Activated CD4-positive, alpha-beta T cell treated with anti-CD3 and anti-CD28 coated beads for 4 hours (primary cell): Measurements from ENCODE around the gene POLDIP3.
"Not testable (repeated sequence)": the region's sequence is repeated elsewhere in the genome, so short reads cannot be mapped to it uniquely, and the experiment has no call there.

ENCODE experiments used
- DNase-seq, 2 donors: peaks; one replicate each; pipeline ENCODE4 v3.0.0-alpha.2; 2020

POLDIP3 gene

DNA sequence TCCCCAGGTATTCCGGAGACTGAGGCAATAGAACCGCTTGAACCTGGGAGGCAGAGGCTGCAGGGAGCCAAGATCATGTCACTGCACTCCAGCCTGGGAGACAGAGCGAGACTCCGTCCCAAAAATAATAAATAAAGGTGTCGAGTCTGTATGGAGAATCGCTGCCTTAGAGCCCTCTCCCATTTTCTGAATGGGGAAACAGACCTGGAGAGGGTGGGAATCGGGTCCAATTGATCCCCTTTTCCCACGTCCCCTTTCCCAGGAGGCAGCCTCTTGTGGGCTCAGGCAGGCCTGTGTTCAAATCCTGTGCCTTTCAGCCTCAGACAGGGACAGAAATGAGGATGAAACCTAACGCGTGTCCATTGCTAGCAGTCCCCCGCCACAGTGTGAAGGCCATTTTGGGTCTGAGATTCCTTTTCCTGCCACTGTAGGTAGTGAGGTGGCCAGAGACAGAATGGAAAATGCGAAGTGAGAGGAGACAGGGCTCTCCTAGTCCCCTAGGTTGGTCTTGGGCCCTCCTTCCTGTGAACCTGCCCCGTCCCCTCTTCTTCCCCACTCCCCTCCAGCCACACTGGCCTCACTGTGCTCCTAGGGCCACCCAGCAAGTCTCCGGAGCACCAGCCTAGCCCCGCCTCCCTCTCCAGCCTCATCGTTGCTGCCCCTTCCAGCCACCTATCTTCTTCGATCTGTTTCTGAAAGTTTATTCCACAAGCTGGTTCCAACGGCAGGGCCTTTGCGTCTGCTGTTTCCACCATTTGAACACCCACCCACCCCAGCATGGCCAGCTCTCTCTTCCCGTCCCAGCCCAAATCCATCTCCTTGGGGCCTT, 2.7 kb upstream of the POLDIP3 start:
- DNase-seq = no peak

DNA sequence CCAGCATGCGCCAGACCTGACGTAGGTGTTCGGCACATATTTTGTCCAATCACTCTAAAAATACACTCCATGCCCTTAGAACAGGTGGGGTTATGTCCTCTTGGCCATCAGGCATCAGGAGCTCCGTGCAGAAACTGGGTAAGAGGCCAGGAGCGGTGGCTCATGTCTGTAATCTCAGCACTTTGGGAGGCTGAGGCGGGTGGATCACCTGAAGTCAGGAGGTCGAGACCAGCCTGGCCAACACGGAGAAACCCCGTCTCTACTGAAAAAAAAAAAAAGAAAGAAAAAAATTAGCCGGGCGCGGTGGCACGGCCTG, 1.1 kb upstream of the POLDIP3 start:
- not testable (repeated sequence) for DNase-seq

DNA sequence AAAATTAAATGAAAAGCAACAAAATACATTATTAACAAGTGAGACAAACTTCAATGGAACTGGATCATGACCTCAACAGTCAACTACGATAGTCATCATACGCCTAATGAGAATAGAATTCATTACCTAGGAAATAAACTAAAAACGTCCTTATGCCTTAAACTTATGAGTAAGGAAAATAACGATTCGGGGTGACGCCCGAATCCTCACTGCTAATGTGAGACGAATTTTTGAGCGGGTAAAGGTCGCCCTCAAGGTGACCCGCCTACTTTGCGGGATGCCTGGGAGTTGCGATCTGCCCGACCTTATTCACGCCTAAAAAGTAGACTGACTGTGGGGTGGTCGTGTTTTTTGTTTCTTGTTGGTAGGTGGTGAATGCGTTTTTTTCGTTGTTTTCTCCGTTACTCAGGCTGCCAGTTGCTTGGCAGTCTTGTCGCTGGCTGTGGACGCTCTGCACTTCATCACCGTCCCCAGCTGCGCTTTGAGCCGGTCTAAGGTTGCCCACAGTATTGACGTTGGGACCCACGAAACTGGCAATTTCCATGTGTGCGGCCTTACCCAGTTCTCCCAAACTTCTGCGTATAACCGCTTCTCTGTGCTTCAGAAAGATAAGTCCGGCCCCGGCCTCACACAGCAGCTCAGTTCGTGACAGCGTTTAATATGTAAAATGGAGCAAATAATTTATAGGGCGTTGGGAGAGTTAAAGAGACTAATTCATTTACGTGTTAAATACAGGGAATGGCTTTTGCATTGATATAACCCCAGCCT, 593 bp upstream of the POLDIP3 start:
- peak; percentile 77 to 84 for DNase-seq

DNA sequence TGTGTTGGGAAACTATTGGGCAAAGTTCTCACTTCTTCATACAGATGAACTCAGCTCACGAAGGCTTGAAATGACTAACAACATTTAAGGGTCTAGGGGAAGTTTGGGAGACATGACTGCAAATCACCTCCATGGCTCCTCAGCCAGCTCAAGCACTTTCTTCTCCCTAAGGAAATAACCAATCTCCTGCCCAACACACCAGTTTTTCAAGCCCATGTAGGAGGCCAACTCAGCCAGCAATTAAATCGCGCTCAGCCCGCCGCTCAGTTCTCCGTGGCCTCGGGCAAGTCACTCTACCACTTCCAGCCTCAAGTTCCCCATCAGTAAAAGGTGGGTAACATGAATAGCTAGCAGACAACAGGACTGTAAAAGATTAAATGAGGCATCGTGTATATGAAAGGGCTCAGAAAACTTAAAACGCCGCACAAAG, 796 bp downstream of the POLDIP3 start:
- DNase-seq = peak in 1 of 2 donors; percentile 18

DNA sequence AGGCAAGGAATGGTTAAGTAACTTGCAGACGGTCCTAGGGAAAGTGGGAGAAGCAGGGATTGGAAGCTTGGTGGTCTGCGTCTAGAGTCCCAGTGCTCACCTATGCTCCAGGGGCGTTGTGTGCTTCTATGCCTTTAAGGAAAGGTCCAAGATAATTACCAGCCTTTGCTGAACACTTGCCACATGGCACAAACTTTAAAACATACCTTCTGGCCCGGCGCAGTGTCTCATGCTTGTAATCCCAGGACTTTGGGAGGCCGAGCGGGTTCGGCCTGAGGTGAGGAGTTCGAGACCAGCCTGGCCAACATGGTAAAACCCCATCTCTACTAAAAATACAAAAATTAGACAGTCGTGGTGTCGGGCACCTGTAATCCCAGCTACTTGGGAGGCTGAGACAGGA, 2.3 kb downstream of the POLDIP3 start:
- no peak for DNase-seq

DNA sequence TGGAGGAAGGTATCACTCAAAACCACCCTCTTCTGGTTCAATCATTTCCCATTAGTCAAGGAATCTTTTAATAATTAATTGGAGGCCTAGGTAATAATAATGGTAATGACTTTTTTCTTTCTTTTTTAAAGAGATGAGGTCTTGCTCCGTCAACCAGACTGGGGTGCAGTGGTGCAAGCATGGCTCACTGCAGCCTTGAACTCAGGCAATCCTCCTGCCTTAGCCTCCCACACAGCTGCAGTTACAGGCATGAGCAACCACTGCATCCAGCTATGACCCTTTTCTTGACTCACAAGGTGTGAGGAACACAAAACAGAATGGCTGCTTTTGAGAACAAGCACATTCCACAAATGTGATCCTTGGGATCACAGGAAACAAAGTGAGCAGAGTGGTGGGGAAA, 3.6 kb downstream of the POLDIP3 start:
- no peak for DNase-seq

DNA sequence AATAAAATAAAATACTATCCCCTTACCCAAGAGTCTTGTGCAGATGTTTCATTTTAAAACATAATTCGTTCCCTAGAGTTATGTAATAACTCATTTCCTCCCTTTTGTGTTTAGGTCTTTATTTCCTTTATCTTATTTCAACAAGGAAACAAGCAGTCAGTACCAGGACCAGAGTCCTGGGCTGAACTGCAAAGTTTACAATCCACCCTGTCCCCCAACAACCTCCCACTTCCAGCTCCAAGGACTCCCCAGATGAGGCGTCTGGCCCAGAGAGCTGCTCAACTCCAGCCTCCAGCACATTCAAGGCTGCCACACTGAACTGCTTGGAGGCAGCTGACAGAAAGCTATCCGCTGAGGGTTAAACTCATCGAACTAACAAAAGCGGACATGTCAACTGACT, 4.5 kb downstream of the POLDIP3 start:
- DNase-seq = no peak

DNA sequence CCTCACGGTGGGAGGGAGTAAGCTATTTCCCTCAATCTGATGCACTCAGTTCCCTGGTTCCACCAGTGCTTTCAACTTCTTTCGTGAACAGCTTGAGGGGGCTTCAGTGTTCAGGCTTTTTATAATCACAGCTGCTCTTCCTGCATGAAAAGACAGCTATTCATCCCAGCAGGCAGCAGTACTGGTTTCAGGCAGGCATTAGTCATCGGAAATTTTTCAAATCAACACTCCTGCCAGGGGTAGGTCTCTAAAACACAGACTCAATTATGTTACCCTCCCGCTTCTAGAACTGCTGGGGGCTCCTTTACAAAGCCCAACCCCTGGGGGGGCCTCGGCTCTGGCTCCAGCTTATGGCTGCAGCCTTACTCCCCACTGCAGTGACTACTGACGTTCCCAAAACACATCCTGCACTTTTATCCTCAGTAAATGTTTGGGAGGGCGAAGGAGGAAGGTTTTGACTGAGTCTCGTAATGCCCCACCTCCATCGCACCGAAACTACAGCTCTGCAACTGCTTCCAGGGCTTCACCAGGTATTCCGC, 5.8 kb downstream of the POLDIP3 start:
- no peak for DNase-seq

DNA sequence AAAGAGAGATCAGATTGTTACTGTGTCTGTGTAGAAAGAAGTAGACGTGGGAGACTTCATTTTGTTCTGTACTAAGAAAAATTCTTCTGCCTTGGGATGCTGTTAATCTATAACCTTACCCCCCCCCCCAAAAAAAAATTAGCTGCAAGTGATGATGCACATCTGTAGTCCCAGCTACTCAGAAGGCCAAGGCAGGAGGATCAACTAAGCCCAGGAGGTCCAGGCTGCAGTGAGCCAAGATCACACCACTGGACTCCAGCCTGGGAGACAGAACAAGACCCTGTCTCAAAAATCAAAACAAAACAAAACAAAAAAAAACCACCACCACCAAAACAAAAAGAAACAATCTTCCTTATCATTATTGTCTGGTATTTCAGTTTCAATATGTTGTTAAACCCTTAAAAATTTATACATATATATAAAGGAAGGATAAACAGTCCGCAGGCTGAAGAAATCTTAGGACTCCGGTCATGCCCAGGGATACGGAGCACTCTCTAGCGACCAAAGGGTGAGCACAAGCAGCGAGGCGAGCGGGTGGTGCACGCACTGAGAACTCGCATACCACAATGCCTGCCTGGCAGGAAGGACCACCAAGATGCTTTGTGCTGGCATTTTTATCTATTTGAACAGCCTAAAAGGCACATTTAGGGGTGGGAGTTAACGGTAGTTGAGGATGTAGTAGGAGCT, 6.4 kb downstream of the POLDIP3 start:
- DNase-seq = no peak

DNA sequence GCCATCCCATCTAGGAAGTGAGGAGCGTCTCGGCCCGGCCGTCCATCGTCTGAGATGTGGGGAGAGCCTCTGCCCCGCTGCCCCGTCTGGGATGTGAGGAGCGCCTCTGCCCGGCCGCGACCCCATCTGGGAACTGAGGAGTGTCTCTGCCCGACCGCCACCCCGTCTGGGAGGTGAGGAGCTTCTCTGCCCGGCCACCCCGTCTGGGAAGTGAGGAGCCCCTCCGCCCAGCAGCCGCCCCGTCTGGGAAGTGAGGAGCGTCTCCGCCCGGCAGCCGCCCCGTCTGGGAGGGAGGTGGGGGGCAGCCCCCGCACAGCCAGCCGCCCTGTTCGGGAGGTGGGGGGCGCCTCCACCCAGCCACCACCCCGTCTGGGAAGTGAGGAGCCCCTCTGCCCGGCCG, 7.0 kb downstream of the POLDIP3 start:
- DNase-seq = not testable (repeated sequence)

DNA sequence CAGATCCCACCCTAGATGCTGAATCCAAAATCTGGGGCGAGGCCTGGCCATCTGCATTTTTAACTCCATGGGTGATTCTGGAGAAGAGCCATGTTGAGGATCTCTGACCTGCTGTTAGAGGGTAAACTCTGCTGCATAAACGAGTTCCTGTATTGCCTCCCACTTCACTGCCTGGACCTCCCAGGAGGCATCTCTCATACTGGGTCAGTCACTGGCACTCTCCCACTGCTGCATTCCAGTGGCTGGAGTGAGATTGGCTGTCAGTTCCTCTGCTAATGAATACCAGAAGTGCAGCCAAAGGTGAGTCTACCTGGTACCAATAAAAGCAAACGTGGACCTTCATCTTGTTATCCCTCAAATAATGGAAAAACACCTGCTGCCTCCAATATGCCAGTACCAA, 10.3 kb downstream of the POLDIP3 start:
- DNase-seq = no peak

DNA sequence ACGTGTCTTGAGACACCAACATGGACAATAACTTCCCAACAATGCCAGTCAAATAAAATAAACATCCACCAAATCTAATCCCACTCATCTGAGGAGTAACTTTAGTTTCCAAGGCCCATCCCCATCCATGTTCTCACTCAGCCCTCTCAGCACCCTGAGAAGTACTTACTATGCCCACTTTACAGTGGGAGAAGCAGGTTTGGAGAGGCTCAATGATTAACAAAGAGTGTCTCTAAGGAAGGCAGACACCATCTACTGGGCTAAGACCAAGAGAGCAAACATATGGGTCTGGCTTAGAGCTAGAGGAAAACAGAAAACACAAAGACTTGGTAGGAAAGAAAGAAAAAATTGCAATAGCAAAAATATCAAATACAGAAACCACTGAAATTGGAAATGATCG, 11.3 kb downstream of the POLDIP3 start:
- DNase-seq = no peak

DNA sequence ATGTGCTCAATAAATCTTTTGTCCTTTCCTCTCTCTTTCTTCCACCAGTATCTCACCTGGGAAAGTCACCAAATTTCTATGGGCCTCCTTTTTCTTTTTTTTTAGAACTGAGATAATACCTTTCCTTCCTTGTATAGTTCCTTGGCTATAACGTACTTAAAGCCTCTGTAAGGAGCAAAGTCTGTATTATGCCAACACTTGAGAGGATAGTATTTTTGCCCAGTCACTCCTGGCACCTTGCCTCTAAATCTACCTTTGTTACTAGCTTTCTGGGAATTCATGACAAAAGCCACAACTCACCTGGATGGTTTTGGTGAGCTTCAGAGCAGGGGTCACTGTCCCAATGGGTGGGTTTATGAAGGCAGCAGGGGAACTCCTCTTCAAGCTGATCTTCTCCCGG, 12.2 kb downstream of the POLDIP3 start:
- no peak for DNase-seq

DNA sequence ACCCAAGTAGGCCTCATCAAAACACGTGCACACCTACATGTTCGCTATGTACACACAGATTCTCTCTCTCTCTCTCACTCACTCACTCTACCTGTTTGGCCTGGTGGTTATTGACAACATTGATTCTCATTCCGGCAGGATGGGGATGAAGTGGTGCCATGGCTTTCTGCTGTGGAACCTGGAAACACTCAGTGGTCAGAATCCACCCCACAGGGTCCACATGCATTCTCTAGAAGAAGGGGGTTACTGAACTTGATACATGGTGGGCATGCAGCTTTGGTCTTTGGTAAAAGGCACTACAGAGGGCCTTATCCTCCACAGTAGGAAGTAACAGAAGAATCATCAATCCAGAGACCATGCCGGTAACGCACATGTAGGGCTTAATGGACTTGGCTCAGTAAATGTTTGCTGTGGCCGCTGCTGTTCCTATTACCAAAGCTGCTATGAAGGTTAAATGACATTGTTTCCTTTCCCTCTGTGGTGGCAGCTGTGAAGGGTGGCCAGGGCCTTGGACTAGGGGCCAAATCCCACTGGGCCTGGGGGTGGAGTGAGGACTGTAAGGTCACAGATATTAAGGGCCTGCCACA, 12.7 kb downstream of the POLDIP3 start:
- no peak for DNase-seq

DNA sequence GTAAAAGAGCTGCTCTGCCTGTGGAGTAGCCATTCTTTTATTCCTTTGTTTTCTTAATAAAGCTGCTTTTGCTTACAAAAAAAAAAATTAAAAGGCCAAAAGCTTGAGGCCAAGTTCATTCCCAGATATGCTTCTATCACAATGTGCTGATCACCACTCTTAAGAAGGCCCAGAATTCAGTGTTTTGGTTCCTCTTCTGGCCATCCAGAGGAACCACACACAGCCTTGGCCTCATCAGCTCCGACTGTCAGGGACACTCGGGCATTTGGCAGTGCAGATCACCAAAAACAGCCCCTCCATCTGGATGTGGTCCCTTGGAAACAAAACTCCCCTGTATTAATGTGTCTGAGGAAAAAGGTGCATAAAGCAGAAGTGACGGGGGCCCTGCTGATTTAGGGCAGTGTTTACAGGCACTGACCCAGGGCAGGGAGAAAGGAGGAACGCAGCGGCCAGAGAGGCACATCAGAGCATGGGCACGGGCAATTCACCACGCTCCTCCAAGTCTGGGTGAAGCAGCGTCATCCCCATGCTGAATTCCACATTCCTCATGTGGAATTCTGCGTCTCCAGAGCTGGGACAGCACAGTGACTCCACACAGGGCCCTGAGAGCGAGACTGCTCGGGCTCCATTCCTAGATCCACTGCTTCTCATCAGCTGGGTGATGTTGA, 17.7 kb downstream of the POLDIP3 start:
- DNase-seq = no peak

DNA sequence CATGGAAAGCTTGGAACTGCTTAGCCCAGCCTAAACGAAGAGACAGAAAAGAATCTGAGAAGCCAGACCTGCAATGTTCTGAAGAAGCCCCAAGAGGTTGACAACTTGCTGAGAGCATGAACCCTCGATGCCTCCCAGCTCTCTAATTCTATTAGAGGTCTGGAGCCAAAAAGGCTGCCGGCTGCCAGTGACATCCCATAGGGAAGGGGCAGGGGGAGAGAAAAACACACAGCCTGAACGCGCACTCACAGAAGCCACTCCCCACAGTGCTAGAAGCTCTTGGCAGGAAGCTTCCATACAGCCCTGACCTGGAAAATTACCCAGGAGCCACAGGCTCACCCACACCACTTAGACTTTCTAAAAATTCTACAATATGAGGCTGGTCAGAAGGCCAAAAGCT, 18.3 kb downstream of the POLDIP3 start:
- no peak for DNase-seq

DNA sequence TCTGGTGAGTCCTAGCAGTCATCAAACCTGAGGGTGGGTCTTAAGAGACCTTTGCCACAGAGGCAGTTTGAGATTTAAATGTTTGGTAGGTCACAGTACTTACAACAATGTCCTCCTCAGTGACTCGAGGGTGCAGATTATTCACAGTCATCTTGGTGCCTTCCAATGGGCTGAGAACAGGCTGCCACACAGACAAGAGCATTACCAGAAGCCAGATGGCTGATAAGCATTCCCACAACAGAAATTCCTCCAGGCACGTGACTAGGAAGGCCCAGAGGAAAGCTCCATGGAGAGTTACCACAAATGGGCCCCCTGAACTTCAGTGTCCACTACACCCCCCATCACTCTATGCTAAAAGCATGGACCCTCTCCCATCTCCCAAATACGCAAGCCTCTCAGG, 19.2 kb downstream of the POLDIP3 start:
- DNase-seq = no peak

DNA sequence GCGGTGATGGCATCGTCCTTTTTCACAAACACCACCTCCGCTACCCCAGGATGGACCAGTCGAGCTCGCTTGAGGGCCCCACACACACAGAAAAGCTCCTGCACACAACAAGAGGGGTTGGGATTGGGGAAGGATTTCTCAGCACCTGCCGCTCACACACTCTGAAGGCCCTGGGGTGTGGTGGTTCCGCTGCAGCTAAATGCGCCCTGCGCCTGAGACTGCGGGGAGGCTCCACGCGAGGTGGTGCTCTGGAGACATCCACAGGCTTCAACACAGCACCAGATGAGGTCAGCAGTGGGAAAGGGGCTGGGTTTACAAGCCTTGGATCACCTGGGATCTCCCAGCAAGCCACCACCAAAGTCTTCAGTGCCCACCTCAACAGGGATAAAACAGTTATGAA, 22.7 kb downstream of the POLDIP3 start:
- no peak for DNase-seq

DNA sequence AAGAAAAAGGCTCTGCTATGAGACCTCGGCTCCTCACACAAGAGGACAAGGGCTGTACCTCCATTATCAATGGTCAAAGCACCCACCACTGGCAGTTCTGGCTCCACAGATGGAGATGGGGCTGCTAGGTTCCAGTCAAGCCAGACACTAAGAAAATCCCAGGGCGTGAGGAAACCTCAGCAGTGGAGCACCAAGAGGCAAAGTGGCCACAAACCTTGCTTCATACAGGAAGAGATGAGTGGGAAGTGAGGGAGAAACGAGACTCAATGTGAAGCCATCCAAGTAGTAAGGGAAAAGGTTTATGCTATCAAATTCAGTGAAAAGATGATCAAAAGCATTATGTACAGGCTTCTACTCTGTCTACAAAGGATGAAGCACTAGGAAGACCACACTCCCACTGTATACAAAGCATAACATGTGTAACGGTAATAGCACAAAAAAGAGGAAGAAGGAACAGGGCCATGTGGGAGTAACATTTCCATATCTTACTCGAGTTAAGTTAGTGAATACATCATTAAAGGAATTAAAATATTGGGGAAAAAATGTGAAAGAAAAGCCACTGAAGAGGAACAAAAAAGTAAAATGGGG, 27.0 kb downstream of the POLDIP3 start:
- no peak for DNase-seq

DNA sequence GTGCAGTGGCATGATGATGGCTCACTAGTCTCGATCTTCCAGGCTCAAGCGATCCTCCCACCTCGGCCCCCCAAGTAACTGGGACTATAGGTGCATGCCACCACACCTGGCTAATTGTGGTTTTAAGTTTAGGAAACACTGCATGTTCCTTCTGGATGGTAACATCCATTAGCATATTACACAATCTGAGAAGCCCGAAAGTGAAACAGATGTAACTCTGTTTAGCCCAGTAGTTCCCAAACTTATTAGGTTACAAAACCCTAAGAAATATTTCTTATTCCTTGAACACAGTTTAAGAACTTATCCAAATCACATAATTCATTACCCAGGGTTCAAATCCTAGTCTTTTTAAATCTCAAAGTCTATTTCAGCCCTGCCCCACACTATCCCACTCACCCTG, 28.3 kb downstream of the POLDIP3 start:
- no peak for DNase-seq

DNA sequence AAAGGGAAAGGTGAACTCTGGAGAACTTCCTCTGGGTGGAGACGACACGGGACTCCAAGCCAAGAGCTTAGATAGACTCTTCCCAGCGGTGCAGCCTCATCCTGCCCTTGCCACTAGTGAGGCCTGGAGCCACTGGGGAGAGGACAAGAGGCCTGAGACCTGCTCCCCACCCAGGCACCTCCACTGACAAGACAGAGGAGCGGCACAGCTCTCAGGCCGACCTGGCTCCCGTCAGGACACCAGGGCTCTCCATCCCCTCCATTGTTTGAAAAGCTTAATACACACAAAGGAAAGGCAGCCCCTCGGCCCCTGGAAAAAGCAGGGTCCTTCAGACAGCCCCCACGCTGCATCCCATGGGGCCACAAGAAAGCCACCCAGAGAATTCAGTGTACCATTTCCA, 29.6 kb downstream of the POLDIP3 start:
- no peak for DNase-seq

DNA sequence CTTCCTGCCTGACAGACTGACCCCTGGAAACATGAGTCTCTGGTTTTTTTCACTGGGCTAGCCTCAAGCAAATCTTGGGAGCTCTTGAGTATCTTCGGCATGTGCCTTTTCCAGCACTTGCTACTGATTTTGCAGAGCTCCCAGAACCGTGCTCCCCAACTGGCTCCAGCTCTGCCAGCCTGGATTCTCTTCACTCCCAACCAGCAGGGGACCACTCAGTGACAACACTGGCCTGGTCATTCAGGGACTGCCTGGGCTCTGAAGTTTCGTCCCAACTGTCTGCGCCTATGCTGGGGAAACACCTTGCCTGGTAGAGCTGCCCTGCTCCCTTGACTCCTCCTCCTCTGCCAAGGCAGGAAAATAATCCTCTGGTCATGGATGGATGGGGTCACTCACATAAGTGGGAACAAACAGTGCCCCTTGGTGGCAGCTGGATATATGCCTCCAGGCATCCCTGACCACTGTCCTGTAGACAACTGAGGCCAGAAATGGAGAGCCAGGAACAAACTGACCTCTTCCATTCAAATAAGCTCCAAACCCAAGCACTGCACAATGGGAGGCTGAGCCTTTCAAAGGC, 30.2 kb downstream of the POLDIP3 start:
- DNase-seq = no peak
